IPS-20b (cell line): Measurements from ENCODE around the gene SYNDIG1.

ENCODE experiments used
- H3K27ac ChIP-seq: one replicate; pipeline ENCODE4 v1.5.1; 2013; ENCODE audit warnings: low read length
- H3K27me3 ChIP-seq: 2 replicates; pipeline ENCODE4 v1.6.1; 2013; ENCODE audit warnings: mild to moderate bottlenecking, low read length, inconsistent platforms; ENCODE audit not compliant: insufficient read depth
- H3K36me3 ChIP-seq: 2 replicates; pipeline ENCODE4 v1.6.1; 2013; ENCODE audit warnings: low read depth, mild to moderate bottlenecking, inconsistent platforms, low read length, moderate library complexity; ENCODE audit not compliant: insufficient read depth
- H3K4me1 ChIP-seq: 2 replicates; pipeline ENCODE4 v1.6.1; 2013; ENCODE audit warnings: mild to moderate bottlenecking, control low read depth, inconsistent platforms, low read length, moderate library complexity; ENCODE audit not compliant: insufficient read depth
- H3K4me3 ChIP-seq: 2 replicates; pipeline ENCODE4 v1.5.1; 2013; ENCODE audit warnings: mild to moderate bottlenecking, low read length, inconsistent platforms
- H3K9ac ChIP-seq: 2 replicates; pipeline ENCODE4 v1.6.1; 2013; ENCODE audit warnings: low read depth, mild to moderate bottlenecking, inconsistent platforms, low read length, moderate library complexity
- H3K9me3 ChIP-seq: 2 replicates; pipeline ENCODE4 v1.6.1; 2013; ENCODE audit warnings: mild to moderate bottlenecking, low read depth, low read length, inconsistent platforms; ENCODE audit not compliant: insufficient read depth

The SYNDIG1 gene

DNA sequence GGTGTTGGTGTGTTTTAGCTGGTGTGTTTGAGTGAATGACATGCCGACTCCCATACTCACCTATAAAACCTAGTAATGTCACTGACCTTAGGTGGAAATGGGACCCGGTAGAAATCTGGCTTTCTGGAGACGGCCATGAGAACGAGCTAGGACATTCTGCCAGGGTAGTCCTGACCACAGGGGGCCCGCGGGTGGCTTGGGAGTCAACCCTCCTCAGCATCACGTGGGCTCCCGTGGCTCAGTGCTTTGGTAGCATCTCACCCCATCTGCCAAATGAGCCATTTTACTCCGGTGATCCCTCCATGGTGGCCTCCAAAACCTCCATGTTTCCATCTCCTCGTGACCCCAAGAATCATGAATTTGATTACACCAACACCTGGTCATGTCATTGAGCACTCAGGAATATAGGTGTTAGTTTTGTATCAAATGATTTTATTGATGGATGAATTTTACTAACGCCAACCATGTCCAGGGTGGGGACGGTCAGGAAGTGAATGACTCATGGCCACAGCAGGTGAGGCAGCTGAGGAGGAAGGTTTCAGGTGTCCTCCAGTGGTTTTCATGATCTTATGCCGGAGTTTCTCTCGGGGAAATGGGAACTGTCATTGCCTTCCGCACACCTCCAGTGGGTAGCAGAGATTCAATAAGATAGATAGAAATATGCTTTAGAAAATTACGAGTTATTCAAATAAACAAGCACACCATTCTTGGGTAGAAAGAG is 195.0 kb downstream of the SYNDIG1 start:
- Histone ChIP-seq H3K36me3 (no peaks in the 10 kb centered on the region), H3K9me3 (no peaks in the 10 kb centered on the region), H3K27me3 (no peaks in the 10 kb centered on the region), H3K9ac (no peak overlapping the region), H3K4me3 (no peak overlapping the region), H3K4me1 (no peaks in the 10 kb centered on the region), H3K27ac (no peak overlapping the region)

DNA sequence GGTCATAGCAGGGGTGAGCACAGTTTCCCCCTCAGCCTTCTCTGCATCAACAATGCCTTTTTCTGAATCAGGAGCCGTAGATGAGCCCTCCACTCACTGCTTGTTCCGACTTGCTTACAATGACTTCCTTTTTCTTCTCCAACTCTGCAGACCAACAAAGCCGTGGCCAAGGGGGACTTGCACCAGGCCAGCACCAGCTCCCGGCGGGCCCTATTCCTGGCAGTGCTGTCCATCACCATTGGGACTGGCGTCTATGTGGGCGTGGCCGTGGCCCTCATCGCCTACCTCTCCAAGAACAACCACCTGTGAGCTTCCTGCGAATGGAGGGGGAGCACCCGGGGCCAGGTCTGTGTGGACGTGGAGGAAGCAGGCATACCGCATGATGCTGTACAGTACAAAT is 195.8 kb downstream of the SYNDIG1 start:
- Histone ChIP-seq H3K9ac (no peak overlapping the region), H3K9me3 (no peaks in the 10 kb centered on the region), H3K27me3 (no peaks in the 10 kb centered on the region), H3K36me3 (no peaks in the 10 kb centered on the region), H3K27ac (no peak overlapping the region), H3K4me1 (no peaks in the 10 kb centered on the region), H3K4me3 (no peak overlapping the region)

GRCh38 chr20:24665741-24666191 is 196.3 kb downstream of the SYNDIG1 start:
- H3K9ac ChIP-seq, result no peak overlapping the region
- H3K27me3 ChIP-seq, result no peaks in the 10 kb centered on the region

DNA sequence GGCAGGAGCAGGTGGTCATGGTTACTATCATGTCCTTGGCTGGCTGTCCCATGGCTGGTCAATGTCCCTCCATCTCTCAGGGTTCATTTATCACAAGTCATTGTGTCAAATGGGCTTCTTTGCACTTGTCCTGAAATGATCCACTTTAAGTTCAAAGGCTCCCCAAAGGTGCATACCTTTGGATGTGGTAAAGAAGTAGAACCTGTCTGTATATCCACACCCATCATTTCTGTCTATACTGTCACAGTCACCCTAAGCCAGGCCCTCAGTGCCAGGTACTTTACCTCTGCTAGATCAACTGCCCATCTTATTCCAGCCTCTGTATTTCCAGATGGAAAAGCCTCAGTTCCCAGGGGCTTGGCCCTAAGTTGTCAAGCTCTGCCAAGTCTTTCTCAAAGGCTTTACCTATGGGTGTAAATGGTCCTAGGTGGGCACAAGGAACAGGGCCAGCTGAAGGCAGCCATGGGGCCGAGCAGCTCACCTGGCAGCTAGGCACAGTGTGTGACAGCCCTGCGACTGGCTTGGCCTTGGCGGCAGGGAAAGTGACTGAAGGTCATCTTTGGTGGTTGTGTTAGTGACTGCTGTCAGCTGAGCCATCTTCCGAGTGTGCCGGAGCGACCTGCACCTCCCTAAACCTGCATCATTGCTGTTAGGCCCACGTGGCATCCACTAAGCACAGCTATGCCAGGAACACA is 198.4 kb downstream of the SYNDIG1 start:
- Histone ChIP-seq H3K36me3 (no peaks in the 10 kb centered on the region), H3K9me3 (no peaks in the 10 kb centered on the region), H3K9ac (no peak overlapping the region), H3K4me3 (no peak overlapping the region), H3K4me1 (no peaks in the 10 kb centered on the region), H3K27me3 (no peaks in the 10 kb centered on the region), H3K27ac (no peak overlapping the region)

More at GRCh38 chr20:24665741-24666191, 196.3 kb downstream of the SYNDIG1 start:
- H3K9me3 ChIP-seq, result no peaks in the 10 kb centered on the region
- H3K27ac ChIP-seq, result no peak overlapping the region
- no peak overlapping the region for H3K4me3 ChIP-seq
- no peaks in the 10 kb centered on the region for H3K36me3 ChIP-seq
- H3K4me1 ChIP-seq, result no peaks in the 10 kb centered on the region

DNA sequence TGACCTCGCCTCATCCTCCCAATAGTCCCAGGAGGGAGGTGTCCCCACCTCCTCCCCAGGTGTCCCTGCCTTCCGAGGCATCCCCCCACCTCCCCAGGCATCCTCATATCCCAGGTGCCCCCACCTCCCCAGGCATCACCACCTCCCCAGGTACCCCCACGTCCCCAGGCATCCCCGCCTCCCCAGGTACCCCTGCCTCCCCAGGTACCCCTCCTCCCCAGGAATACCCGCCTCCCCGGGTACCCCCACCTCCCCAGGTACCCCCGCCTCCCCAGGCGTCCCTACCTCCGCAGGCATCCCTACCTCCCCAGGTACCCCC is 198.9 kb downstream of the SYNDIG1 start:
- Histone ChIP-seq H3K27ac (no peak overlapping the region), H3K9me3 (no peaks in the 10 kb centered on the region), H3K4me1 (no peaks in the 10 kb centered on the region), H3K27me3 (no peaks in the 10 kb centered on the region), H3K9ac (no peak overlapping the region), H3K36me3 (no peaks in the 10 kb centered on the region), H3K4me3 (no peak overlapping the region)

GRCh38 chr20:24668791-24669190 is 199.4 kb downstream of the SYNDIG1 start:
- H3K36me3 ChIP-seq, result no peaks in the 10 kb centered on the region
- no peaks in the 10 kb centered on the region for H3K27me3 ChIP-seq
- no peak overlapping the region for H3K4me3 ChIP-seq
- H3K4me1 ChIP-seq, result no peaks in the 10 kb centered on the region
- no peaks in the 10 kb centered on the region for H3K9me3 ChIP-seq
- no peak overlapping the region for H3K27ac ChIP-seq
- H3K9ac ChIP-seq, result no peak overlapping the region

GRCh38 chr20:24669701-24670100 is 200.3 kb downstream of the SYNDIG1 start:
- H3K9me3 ChIP-seq, result no peaks in the 10 kb centered on the region
- no peak overlapping the region for H3K9ac ChIP-seq
- H3K27me3 ChIP-seq, result no peaks in the 10 kb centered on the region
- H3K4me1 ChIP-seq, result no peaks in the 10 kb centered on the region
- H3K36me3 ChIP-seq, result no peaks in the 10 kb centered on the region
- no peak overlapping the region for H3K27ac ChIP-seq
- H3K4me3 ChIP-seq, result no peak overlapping the region

GRCh38 chr20:24670341-24670872 is 201.0 kb downstream of the SYNDIG1 start:
- Histone ChIP-seq H3K27me3 (no peaks in the 10 kb centered on the region), H3K9me3 (no peaks in the 10 kb centered on the region), H3K36me3 (no peaks in the 10 kb centered on the region), H3K27ac (no peak overlapping the region), H3K4me1 (no peaks in the 10 kb centered on the region), H3K9ac (no peak overlapping the region), H3K4me3 (no peak overlapping the region)

- Histone ChIP-seq H3K27ac (no peak overlapping the region), H3K27me3 (no peaks in the 10 kb centered on the region), H3K9ac (no peak overlapping the region), H3K9me3 (no peaks in the 10 kb centered on the region), H3K4me3 (no peak overlapping the region), H3K36me3 (no peaks in the 10 kb centered on the region), H3K4me1 (no peaks in the 10 kb centered on the region)
Observed at GRCh38 chr20:24670981-24671380, 201.6 kb downstream of the SYNDIG1 start.

- Histone ChIP-seq H3K27me3 (no peaks in the 10 kb centered on the region), H3K9ac (no peak overlapping the region), H3K9me3 (no peaks in the 10 kb centered on the region), H3K4me1 (no peaks in the 10 kb centered on the region), H3K27ac (no peak overlapping the region), H3K4me3 (no peak overlapping the region), H3K36me3 (no peaks in the 10 kb centered on the region)
Observed at GRCh38 chr20:24672181-24672880, 202.9 kb downstream of the SYNDIG1 start.

- Histone ChIP-seq H3K9me3 (no peaks in the 10 kb centered on the region), H3K36me3 (no peaks in the 10 kb centered on the region), H3K27me3 (no peaks in the 10 kb centered on the region), H3K27ac (no peak overlapping the region), H3K4me3 (no peak overlapping the region), H3K4me1 (no peaks in the 10 kb centered on the region), H3K9ac (no peak overlapping the region)
Observed at GRCh38 chr20:24672886-24673677, 203.7 kb downstream of the SYNDIG1 start.
